HCT116 (cell line): Measurements from ENCODE around the gene TMA7B.

Experiments
- ATF3 ChIP-seq: IDR thresholded peaks from 2 replicates; pipeline ENCODE4 v1.6.1; 2012
- CTCF ChIP-seq, 3 experiments: fragments of 200-600 bp in 1 of 3; sonication (generic) in 1 of 3; IDR thresholded peaks in 2 of 3; conservative IDR thresholded peaks in 1 of 3; 2 replicates each; pipeline ENCODE4 v1.5.1; 2012 to 2017; ENCODE audit warnings: low read depth in 2 of 3, low read length in 2 of 3, antibody characterized with exemption in 1 of 3, borderline replicate concordance in 1 of 3, control low read depth in 1 of 3, mild to moderate bottlenecking in 1 of 3, mixed read lengths in 1 of 3, mixed run types in 1 of 3, moderate library complexity in 1 of 3; ENCODE audit not compliant: insufficient read depth in 1 of 3
- EZH2 ChIP-seq: fragments of 200-600 bp; sonication (generic); IDR thresholded peaks from 2 replicates; pipeline ENCODE4 v1.6.1; 2017; ENCODE audit warnings: antibody characterized with exemption, mixed run types
- EZH2phosphoT487 ChIP-seq: fragments of 200-600 bp; IDR thresholded peaks from 2 replicates; pipeline ENCODE4 v1.6.1; 2018; ENCODE audit warnings: antibody characterized with exemption, borderline replicate concordance
- FOSL1 ChIP-seq: IDR thresholded peaks from 2 replicates; pipeline ENCODE4 v1.6.1; 2012; ENCODE audit warnings: low read depth
- MAX ChIP-seq: IDR thresholded peaks from 2 replicates; pipeline ENCODE4 v1.6.1; 2012
- POLR2A ChIP-seq: IDR thresholded peaks from 2 replicates; pipeline ENCODE4 v1.7.0; 2011; ENCODE audit warnings: borderline replicate concordance; ENCODE audit not compliant: insufficient read depth, insufficient read length; ENCODE audit errors: extremely low read depth
- POLR2AphosphoS5 ChIP-seq: IDR thresholded peaks from 2 replicates; pipeline ENCODE4 v1.6.1; 2011; ENCODE audit warnings: mild to moderate bottlenecking, low read depth, low read length, moderate library complexity
- RAD21 ChIP-seq: IDR thresholded peaks from 2 replicates; pipeline ENCODE4 v1.6.1; 2012; ENCODE audit warnings: low read depth, mild to moderate bottlenecking
- REST ChIP-seq: IDR thresholded peaks from 2 replicates; pipeline ENCODE4 v1.6.1; 2012; ENCODE audit warnings: low read depth
- SIN3A ChIP-seq: IDR thresholded peaks from 2 replicates; pipeline ENCODE4 v1.6.1; 2012; ENCODE audit warnings: low read depth
- SP1 ChIP-seq: IDR thresholded peaks from 2 replicates; pipeline ENCODE4 v1.6.1; 2012; ENCODE audit warnings: low read depth
- ZFX ChIP-seq: fragments of 450-650 bp; IDR thresholded peaks from 2 replicates; pipeline ENCODE4 v1.6.1; 2017
- ZNF274 ChIP-seq: fragments of 200-500 bp; sonication (Bioruptor generic); IDR thresholded peaks from 2 replicates; pipeline ENCODE4 v1.6.1; 2014; ENCODE audit warnings: mild to moderate bottlenecking, low read depth, low read length, inconsistent platforms

- no peak for TF ChIP-seq CTCF (IDR thresholded peaks at IDR 0.05 in 2 of 3, conservative IDR thresholded peaks at IDR 0.05 in 1 of 3; ENCODE audit: borderline replicate concordance in 1 of 3, insufficient read depth in 1 of 3, low read depth in 2 of 3, low read length in 2 of 3)
- no peak for TF ChIP-seq POLR2AphosphoS5
- TF ChIP-seq POLR2A = no peak
- TF ChIP-seq RAD21 = no peak
- no peak for TF ChIP-seq SP1
- no peak for TF ChIP-seq REST
- TF ChIP-seq ZNF274 = no peak
- TF ChIP-seq EZH2phosphoT487 = no peak
- no peak for TF ChIP-seq ATF3
- no peak for TF ChIP-seq ZFX
- TF ChIP-seq FOSL1 = no peak
- no peak for TF ChIP-seq MAX
- no peak for TF ChIP-seq SIN3A
- TF ChIP-seq EZH2 = no peak
Observed at GRCh38 chr22:39984746-39985145, 24.5 kb downstream of the TMA7B start.
